ENCODE results near the gene DDX52. TPM values are rescaled to one million over a fixed set of nuclear protein-coding genes. Genes with fewer than 3 reads are reported as not detected.

Gene DDX52
- total and polyA plus RNA-seq, 2 of the 13 experiments (the other 11 are each of a cell fraction or from before 2014, with no cell fraction given): 8.9 to 36.1 TPM

DNA sequence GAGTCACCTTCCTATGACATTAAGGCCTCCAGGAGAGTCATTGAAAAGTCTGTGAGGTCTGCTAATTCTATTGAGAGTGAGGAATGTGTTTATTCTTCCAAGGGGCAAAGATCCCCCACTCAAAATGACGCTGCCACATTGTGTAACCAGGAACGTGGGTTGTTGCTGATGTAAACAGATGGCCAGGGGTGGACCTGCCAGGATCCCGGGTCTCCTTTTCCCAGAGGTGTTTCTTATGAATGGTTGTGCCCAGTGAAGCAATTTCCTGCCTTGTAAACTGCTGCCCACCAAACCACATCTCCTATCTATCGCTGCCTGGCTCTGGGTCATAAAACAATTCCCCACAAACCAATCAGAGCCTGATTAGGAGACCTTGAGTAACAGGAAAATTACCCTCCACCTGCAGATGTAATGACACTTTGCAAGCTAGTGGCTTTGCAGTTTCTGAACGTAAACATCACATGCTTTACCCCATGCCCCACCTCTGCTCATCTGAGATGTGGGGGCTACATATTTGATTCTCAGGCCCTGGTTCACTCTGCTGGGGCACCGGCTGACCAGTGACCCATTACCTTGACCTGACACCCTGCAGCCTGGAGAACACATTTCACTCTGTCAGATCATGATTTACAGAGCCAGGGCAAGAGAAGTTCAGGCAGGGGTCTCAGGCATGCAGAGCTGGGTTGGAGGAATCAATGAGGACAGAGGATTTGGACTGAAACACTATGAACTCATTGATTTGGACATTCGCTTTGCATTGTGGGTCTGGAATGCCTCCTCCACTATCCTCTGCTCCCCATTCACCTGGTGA is 33.1 kb upstream of the DDX52 start (continued):
- TF ChIP-seq, protein P1, sequence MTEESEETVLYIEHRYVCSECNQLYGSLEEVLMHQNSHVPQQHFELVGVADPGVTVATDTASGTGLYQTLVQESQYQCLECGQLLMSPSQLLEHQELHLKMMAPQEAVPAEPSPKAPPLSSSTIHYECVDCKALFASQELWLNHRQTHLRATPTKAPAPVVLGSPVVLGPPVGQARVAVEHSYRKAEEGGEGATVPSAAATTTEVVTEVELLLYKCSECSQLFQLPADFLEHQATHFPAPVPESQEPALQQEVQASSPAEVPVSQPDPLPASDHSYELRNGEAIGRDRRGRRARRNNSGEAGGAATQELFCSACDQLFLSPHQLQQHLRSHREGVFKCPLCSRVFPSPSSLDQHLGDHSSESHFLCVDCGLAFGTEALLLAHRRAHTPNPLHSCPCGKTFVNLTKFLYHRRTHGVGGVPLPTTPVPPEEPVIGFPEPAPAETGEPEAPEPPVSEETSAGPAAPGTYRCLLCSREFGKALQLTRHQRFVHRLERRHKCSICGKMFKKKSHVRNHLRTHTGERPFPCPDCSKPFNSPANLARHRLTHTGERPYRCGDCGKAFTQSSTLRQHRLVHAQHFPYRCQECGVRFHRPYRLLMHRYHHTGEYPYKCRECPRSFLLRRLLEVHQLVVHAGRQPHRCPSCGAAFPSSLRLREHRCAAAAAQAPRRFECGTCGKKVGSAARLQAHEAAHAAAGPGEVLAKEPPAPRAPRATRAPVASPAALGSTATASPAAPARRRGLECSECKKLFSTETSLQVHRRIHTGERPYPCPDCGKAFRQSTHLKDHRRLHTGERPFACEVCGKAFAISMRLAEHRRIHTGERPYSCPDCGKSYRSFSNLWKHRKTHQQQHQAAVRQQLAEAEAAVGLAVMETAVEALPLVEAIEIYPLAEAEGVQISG (CRISPR knock-in tag; IDR thresholded peaks at IDR 0.05): peak; percentile 44; the same call in 1 of the 2 replicates
- TF ChIP-seq ZNF749 (CRISPR knock-in tag; IDR thresholded peaks at IDR 0.05; ENCODE audit: borderline replicate concordance) (no peak), BRCA1 (CRISPR knock-in tag; IDR thresholded peaks at IDR 0.05) (no peak), ZNF777 (CRISPR knock-in tag; IDR thresholded peaks at IDR 0.05) (no peak), ZNF260 (CRISPR knock-in tag; IDR thresholded peaks at IDR 0.05; ENCODE audit: borderline replicate concordance, low read depth) (no peak), ZNF136 (CRISPR knock-in tag; IDR thresholded peaks at IDR 0.05; ENCODE audit: low read depth) (0 out of 2 replicates have a peak, but pooled peaks have one; percentile 73), ZNF468 (CRISPR knock-in tag; IDR thresholded peaks at IDR 0.05) (no peak), MED8 (CRISPR knock-in tag; IDR thresholded peaks at IDR 0.05; ENCODE audit: insufficient replicate concordance) (no peak), ZSCAN21 (CRISPR knock-in tag; IDR thresholded peaks at IDR 0.05; ENCODE audit: borderline replicate concordance) (no peak; the same call in 1 of the 2 replicates), ZNF761 (CRISPR knock-in tag; conservative IDR thresholded peaks at IDR 0.05) (0 out of 2 replicates have a peak, but pooled peaks have one; percentile 3), ZNF792 (CRISPR knock-in tag; IDR thresholded peaks at IDR 0.05) (0 out of 2 replicates have a peak, but pooled peaks have one; percentile 58), SRY (CRISPR knock-in tag; IDR thresholded peaks at IDR 0.05) (no peak), ELF1 (CRISPR knock-in tag; IDR thresholded peaks at IDR 0.05) (no peak; the same call in 1 of the 2 replicates), PITX1 (CRISPR knock-in tag; IDR thresholded peaks at IDR 0.05) (peak; percentile 44), PAX8 (CRISPR knock-in tag; IDR thresholded peaks at IDR 0.05; ENCODE audit: borderline replicate concordance) (no peak)
- TF ChIP-seq, protein P2, sequence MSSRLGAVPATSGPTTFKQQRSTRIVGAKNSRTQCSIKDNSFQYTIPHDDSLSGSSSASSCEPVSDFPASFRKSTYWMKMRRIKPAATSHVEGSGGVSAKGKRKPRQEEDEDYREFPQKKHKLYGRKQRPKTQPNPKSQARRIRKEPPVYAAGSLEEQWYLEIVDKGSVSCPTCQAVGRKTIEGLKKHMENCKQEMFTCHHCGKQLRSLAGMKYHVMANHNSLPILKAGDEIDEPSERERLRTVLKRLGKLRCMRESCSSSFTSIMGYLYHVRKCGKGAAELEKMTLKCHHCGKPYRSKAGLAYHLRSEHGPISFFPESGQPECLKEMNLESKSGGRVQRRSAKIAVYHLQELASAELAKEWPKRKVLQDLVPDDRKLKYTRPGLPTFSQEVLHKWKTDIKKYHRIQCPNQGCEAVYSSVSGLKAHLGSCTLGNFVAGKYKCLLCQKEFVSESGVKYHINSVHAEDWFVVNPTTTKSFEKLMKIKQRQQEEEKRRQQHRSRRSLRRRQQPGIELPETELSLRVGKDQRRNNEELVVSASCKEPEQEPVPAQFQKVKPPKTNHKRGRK (CRISPR knock-in tag; IDR thresholded peaks at IDR 0.05): no peak
- TF ChIP-seq, protein P3, sequence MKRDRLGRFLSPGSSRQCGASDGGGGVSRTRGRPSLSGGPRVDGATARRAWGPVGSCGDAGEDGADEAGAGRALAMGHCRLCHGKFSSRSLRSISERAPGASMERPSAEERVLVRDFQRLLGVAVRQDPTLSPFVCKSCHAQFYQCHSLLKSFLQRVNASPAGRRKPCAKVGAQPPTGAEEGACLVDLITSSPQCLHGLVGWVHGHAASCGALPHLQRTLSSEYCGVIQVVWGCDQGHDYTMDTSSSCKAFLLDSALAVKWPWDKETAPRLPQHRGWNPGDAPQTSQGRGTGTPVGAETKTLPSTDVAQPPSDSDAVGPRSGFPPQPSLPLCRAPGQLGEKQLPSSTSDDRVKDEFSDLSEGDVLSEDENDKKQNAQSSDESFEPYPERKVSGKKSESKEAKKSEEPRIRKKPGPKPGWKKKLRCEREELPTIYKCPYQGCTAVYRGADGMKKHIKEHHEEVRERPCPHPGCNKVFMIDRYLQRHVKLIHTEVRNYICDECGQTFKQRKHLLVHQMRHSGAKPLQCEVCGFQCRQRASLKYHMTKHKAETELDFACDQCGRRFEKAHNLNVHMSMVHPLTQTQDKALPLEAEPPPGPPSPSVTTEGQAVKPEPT (CRISPR knock-in tag; IDR thresholded peaks at IDR 0.05; ENCODE audit: low read depth): no peak
- TF ChIP-seq, protein P4, sequence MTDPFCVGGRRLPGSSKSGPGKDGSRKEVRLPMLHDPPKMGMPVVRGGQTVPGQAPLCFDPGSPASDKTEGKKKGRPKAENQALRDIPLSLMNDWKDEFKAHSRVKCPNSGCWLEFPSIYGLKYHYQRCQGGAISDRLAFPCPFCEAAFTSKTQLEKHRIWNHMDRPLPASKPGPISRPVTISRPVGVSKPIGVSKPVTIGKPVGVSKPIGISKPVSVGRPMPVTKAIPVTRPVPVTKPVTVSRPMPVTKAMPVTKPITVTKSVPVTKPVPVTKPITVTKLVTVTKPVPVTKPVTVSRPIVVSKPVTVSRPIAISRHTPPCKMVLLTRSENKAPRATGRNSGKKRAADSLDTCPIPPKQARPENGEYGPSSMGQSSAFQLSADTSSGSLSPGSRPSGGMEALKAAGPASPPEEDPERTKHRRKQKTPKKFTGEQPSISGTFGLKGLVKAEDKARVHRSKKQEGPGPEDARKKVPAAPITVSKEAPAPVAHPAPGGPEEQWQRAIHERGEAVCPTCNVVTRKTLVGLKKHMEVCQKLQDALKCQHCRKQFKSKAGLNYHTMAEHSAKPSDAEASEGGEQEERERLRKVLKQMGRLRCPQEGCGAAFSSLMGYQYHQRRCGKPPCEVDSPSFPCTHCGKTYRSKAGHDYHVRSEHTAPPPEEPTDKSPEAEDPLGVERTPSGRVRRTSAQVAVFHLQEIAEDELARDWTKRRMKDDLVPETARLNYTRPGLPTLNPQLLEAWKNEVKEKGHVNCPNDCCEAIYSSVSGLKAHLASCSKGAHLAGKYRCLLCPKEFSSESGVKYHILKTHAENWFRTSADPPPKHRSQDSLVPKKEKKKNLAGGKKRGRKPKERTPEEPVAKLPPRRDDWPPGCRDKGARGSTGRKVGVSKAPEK (CRISPR knock-in tag; IDR thresholded peaks at IDR 0.05; ENCODE audit: borderline replicate concordance): no peak

Measured in HepG2 (cell line).